Nephron progenitor cell (in vitro differentiated cells): ENCODE measurements around the gene PPP2R5B.

ENCODE experiments used
- DNase-seq: peaks from one replicate; pipeline ENCODE4 v3.0.0; 2021
- H3K27ac Mint-ChIP-seq: 2 replicates; pipeline ENCODE4 v1.8.0; 2021; ENCODE audit warnings: mild to moderate bottlenecking, moderate library complexity, mixed read lengths
- H3K27me3 Mint-ChIP-seq: 2 replicates; pipeline ENCODE4 v1.8.0; 2021; ENCODE audit warnings: mild to moderate bottlenecking, low read depth, mixed read lengths; ENCODE audit not compliant: poor library complexity
- H3K36me3 Mint-ChIP-seq: 2 replicates; pipeline ENCODE4 v1.8.0; 2021; ENCODE audit warnings: low read depth, mixed read lengths
- H3K4me1 Mint-ChIP-seq: 2 replicates; pipeline ENCODE4 v1.8.0; 2021; ENCODE audit warnings: mixed read lengths
- H3K4me3 Mint-ChIP-seq: 2 replicates; pipeline ENCODE4 v1.8.0; 2021; ENCODE audit warnings: mild to moderate bottlenecking, moderate library complexity, mixed read lengths
- H3K9me3 Mint-ChIP-seq: 2 replicates; pipeline ENCODE4 v1.8.0; 2021; ENCODE audit warnings: mild to moderate bottlenecking, moderate library complexity, mixed read lengths
- TF ChIP-seq, protein P1 (sequence below): fragments of 200-600 bp; sonication (generic); IDR thresholded peaks from 2 replicates; pipeline ENCODE4 v1.5.0; 2021; ENCODE audit warnings: antibody characterized with exemption

Gene PPP2R5B

DNA sequence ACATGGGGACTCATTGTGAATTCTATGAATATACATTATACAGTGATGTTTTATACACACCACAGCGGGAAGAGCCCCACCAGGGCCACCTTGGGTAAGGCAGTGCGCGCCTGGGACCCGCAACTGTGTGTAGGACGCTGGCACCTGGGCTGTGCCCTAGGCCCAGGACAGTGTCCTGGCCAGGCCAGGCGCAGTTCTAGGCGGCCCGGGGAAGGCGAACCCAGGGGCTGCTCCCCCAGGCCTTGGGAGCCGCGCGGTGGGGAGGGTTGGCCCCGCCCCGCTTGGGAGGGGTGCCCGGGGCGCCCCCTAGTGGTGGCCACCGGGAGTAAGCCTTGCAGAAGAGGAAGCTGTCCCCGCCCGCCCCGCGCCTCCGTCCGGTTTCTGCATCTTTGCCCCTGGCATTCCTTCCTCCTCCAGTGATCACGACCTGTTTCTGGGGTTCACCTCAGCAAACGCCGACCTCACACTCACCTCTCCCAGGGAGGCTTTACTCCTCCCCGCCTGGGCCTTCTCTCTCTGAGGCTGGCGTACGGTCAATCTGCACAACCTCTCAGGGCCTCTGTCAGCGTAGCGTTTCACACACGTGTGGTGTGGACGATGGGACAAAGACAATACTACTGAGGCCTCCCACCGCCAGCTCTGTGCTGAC, 36.6 kb upstream of the PPP2R5B start:
- H3K9me3 Mint-ChIP-seq = no peaks in the 10 kb centered on the region
- peaks cover 10% of the 10 kb centered on the region for H3K27me3 Mint-ChIP-seq

DNA sequence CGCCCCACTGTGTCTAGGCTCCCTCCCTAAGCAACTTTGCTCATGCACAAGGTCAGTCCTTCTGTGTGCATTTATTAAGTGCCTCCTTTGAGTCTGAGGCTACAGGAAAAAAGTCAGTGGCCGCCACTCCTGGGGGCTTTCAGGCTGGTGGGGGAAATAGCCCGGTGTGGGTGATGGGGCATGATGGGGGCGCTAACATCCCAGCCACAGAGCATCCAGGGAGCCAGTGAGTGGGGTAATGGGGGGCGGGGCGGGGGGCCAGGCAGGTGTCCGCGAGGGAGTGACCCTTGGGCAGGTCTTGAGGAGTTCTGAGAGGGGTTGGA, 36.1 kb upstream of the PPP2R5B start:
- Mint-ChIP-seq H3K36me3 (no peaks in the 10 kb centered on the region), H3K4me1 (peaks cover 54% of the 10 kb centered on the region), H3K9me3 (no peaks in the 10 kb centered on the region), H3K4me3 (no peak overlapping the region), H3K27ac (peak overlapping the region; percentile 86), H3K27me3 (peaks cover 10% of the 10 kb centered on the region)
- TF ChIP-seq, protein P1, sequence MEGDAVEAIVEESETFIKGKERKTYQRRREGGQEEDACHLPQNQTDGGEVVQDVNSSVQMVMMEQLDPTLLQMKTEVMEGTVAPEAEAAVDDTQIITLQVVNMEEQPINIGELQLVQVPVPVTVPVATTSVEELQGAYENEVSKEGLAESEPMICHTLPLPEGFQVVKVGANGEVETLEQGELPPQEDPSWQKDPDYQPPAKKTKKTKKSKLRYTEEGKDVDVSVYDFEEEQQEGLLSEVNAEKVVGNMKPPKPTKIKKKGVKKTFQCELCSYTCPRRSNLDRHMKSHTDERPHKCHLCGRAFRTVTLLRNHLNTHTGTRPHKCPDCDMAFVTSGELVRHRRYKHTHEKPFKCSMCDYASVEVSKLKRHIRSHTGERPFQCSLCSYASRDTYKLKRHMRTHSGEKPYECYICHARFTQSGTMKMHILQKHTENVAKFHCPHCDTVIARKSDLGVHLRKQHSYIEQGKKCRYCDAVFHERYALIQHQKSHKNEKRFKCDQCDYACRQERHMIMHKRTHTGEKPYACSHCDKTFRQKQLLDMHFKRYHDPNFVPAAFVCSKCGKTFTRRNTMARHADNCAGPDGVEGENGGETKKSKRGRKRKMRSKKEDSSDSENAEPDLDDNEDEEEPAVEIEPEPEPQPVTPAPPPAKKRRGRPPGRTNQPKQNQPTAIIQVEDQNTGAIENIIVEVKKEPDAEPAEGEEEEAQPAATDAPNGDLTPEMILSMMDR = no peak
- DNase-seq = no peak

More for the DNA sequence above, 36.6 kb upstream of the PPP2R5B start:
- DNase-seq = peak; percentile 92
- Mint-ChIP-seq H3K36me3 (no peaks in the 10 kb centered on the region), H3K4me1 (peaks cover 54% of the 10 kb centered on the region), H3K27ac (no peak overlapping the region), H3K4me3 (peak overlapping the region; percentile 67)
- TF ChIP-seq, protein P1 = peak; percentile 98

DNA sequence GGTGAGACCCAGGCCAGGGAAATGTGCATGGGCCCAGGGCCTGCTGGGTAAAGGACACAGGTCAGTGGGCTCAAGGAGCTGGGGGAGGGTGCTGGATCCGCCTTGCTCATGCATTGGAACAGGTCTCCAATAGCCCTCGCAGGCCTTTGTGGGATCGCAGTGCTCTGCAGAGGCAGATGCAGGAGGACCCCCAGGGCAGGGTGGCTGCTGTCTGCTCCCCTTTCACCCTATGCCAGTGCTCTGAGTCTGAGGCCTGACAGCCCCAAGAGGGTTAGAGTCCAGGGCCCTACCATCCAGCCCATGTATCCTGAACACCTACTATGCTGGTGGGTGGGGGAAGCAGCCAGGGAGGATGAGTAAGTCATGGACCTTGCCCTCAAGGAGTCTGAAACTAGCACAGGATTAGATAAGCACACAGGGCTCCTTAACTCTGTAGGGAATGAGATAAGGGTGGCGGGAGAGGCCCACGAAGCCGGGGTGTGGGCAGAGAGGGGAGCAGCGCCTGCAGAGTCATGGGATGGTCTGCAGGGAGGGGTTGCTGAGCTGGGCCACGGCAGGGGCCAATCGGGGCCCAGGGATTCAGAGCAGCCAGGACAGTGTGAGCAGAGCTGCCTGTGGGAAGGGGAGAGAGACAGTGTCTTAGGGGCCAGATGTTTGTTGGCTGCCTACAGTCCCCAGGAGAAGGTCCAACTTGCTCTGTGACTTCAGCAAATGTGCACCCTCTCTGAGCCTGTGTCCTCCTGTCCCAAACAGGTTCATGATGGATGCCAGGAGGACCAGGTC, 35.6 kb upstream of the PPP2R5B start:
- no peak for DNase-seq
- H3K4me3 Mint-ChIP-seq = peak overlapping the region; percentile 8
- peak overlapping the region; percentile 98 for H3K27ac Mint-ChIP-seq
- H3K4me1 Mint-ChIP-seq = peaks cover 52% of the 10 kb centered on the region
- peaks cover 7% of the 10 kb centered on the region for H3K27me3 Mint-ChIP-seq
- no peaks in the 10 kb centered on the region for H3K36me3 Mint-ChIP-seq
- TF ChIP-seq, protein P1 = no peak
- H3K9me3 Mint-ChIP-seq = no peaks in the 10 kb centered on the region

DNA sequence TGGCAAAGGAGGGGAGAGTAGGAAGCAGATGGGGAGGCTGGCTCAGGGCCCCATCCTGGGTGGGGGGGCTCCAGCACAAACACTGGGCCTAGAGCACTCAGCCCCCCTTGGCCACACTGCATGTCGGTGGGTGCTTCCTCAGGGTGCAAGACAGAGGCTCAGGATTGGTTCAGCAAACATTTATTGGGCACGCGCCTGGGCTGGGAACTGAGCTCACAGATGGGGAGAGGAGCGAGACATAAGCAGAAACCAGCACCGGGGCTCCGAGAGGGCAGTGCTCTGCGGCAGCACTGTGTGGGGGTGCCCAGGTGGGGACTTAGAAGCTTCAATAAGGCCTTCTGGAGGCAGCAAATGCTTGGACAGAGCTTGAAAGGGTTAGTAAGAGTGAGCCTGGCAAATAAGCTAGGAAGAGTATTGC, 34.0 kb upstream of the PPP2R5B start:
- TF ChIP-seq, protein P1 = no peak
- Mint-ChIP-seq H3K27ac (no peak overlapping the region), H3K9me3 (no peaks in the 10 kb centered on the region), H3K27me3 (peaks cover 3% of the 10 kb centered on the region), H3K4me3 (no peak overlapping the region), H3K36me3 (no peaks in the 10 kb centered on the region), H3K4me1 (peaks cover 46% of the 10 kb centered on the region)
- no peak for DNase-seq

DNA sequence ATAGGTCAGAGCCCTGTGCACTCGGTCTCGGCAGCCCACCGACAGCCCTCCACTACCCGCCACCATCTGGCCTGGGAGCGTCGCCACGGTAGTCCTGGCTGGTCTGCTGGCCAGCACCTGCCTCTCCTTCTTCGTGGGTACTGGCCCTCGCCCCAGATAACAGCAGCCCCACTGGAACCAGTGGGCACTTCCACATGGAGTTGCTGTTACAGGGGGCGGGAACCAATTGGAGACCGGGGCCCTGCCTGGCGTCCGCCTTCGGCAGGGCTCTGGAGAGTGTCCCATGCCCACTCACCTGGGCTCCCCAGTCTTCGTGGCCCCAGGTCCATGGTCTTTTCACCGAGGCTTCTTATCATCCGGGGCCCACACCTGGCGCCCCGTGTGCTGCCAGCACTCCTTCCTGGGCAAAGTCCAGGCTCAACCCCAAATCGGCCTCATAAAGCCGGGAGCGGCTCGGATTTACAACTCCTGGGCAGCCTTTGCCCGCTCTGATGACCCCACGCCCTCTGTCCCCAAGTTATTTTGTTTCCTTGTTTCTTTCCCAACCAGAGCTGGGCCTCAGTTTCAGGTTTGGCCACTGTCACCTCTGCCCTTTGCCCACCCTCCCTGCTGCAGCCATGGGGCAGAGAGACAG, 33.2 kb upstream of the PPP2R5B start:
- Mint-ChIP-seq H3K27me3 (peaks cover 3% of the 10 kb centered on the region), H3K36me3 (no peaks in the 10 kb centered on the region), H3K4me3 (no peak overlapping the region), H3K27ac (no peak overlapping the region), H3K4me1 (peaks cover 46% of the 10 kb centered on the region), H3K9me3 (no peaks in the 10 kb centered on the region)
- TF ChIP-seq, protein P1 = no peak
- DNase-seq = no peak
